HEK293 (cell line): ENCODE results near the gene NCBP1.

Experiments used
- ATF2 ChIP-seq: fragments of 450-650 bp; formaldehyde crosslinking; IDR thresholded peaks from 2 replicates; pipeline ENCODE4 v1.5.1; 2016; ENCODE audit warnings: missing biosample characterization, missing genetic modification characterization, low read depth
- EGR2 ChIP-seq: fragments of 450-650 bp; formaldehyde crosslinking; IDR thresholded peaks from 2 replicates; pipeline ENCODE4 v1.5.1; 2016; ENCODE audit warnings: low read depth, missing biosample characterization, missing genetic modification characterization
- KLF7 ChIP-seq: fragments of 450-650 bp; formaldehyde crosslinking; IDR thresholded peaks from 2 replicates; pipeline ENCODE4 v1.5.1; 2016; ENCODE audit warnings: missing biosample characterization, missing genetic modification characterization, borderline replicate concordance
- MYNN ChIP-seq: fragments of 450-650 bp; formaldehyde crosslinking; IDR thresholded peaks from 2 replicates; pipeline ENCODE4 v1.5.1; 2016; ENCODE audit warnings: missing biosample characterization, missing genetic modification characterization, borderline replicate concordance
- REPIN1 ChIP-seq: fragments of 450-650 bp; formaldehyde crosslinking; IDR thresholded peaks from 2 replicates; pipeline ENCODE4 v1.5.1; 2017; ENCODE audit warnings: missing biosample characterization, missing genetic modification characterization, low read depth
- WT1 ChIP-seq: fragments of 450-650 bp; formaldehyde crosslinking; IDR thresholded peaks from 2 replicates; pipeline ENCODE4 v1.5.1; 2016; ENCODE audit warnings: missing biosample characterization, missing genetic modification characterization
- YY2 ChIP-seq: fragments of 450-650 bp; formaldehyde crosslinking; IDR thresholded peaks from 2 replicates; pipeline ENCODE4 v1.5.1; 2016; ENCODE audit warnings: missing biosample characterization, missing genetic modification characterization
- ZFHX2 ChIP-seq: fragments of 450-650 bp; formaldehyde crosslinking; conservative IDR thresholded peaks from 2 replicates; pipeline ENCODE4 v1.5.1; 2016; ENCODE audit warnings: missing biosample characterization, missing genetic modification characterization
- ZFP37 ChIP-seq: fragments of 450-650 bp; formaldehyde crosslinking; IDR thresholded peaks from 2 replicates; pipeline ENCODE4 v1.5.1; 2016; ENCODE audit warnings: missing biosample characterization, missing genetic modification characterization
- ZNF140 ChIP-seq: fragments of 450-650 bp; formaldehyde crosslinking; IDR thresholded peaks from 2 replicates; pipeline ENCODE4 v1.5.1; 2016; ENCODE audit warnings: missing biosample characterization, missing genetic modification characterization
- ZNF146 ChIP-seq: fragments of 450-650 bp; formaldehyde crosslinking; IDR thresholded peaks from 2 replicates; pipeline ENCODE4 v1.5.1; 2016; ENCODE audit warnings: missing biosample characterization, missing genetic modification characterization
- ZNF239 ChIP-seq: fragments of 450-650 bp; formaldehyde crosslinking; IDR thresholded peaks from 2 replicates; pipeline ENCODE4 v1.5.1; 2016; ENCODE audit warnings: missing biosample characterization, missing genetic modification characterization
- ZNF302 ChIP-seq: fragments of 450-650 bp; formaldehyde crosslinking; IDR thresholded peaks from 2 replicates; pipeline ENCODE4 v1.5.1; 2016; ENCODE audit warnings: missing biosample characterization, missing genetic modification characterization, low read depth
- ZNF518A ChIP-seq: fragments of 450-650 bp; formaldehyde crosslinking; conservative IDR thresholded peaks from 2 replicates; pipeline ENCODE4 v1.5.1; 2016; ENCODE audit warnings: low read depth, missing biosample characterization, missing genetic modification characterization
- ZNF555 ChIP-seq: fragments of 450-650 bp; formaldehyde crosslinking; conservative IDR thresholded peaks from 2 replicates; pipeline ENCODE4 v1.5.1; 2017; ENCODE audit warnings: missing biosample characterization, mild to moderate bottlenecking, missing genetic modification characterization, inconsistent platforms
- ZNF558 ChIP-seq: fragments of 450-650 bp; formaldehyde crosslinking; IDR thresholded peaks from 2 replicates; pipeline ENCODE4 v1.5.1; 2016; ENCODE audit warnings: missing biosample characterization, missing genetic modification characterization
- ZNF580 ChIP-seq: fragments of 450-650 bp; formaldehyde crosslinking; IDR thresholded peaks from 2 replicates; pipeline ENCODE4 v1.5.1; 2016; ENCODE audit warnings: missing biosample characterization, missing genetic modification characterization
- ZNF585B ChIP-seq: fragments of 450-650 bp; formaldehyde crosslinking; IDR thresholded peaks from 2 replicates; pipeline ENCODE4 v1.5.1; 2016; ENCODE audit warnings: missing biosample characterization, missing genetic modification characterization
- ZNF629 ChIP-seq: fragments of 450-650 bp; formaldehyde crosslinking; IDR thresholded peaks from 2 replicates; pipeline ENCODE4 v1.5.1; 2017; ENCODE audit warnings: missing biosample characterization, missing genetic modification characterization
- ZNF654 ChIP-seq: fragments of 450-650 bp; formaldehyde crosslinking; IDR thresholded peaks from 2 replicates; pipeline ENCODE4 v1.5.1; 2016; ENCODE audit warnings: low read depth, missing biosample characterization, missing genetic modification characterization
- ZNF677 ChIP-seq: fragments of 450-650 bp; IDR thresholded peaks from 2 replicates; pipeline ENCODE4 v1.5.0; 2018; ENCODE audit warnings: missing biosample characterization, mild to moderate bottlenecking, missing genetic modification characterization, moderate library complexity
- ZNF707 ChIP-seq: fragments of 450-650 bp; formaldehyde crosslinking; IDR thresholded peaks from 2 replicates; pipeline ENCODE4 v1.5.1; 2016; ENCODE audit warnings: missing biosample characterization, missing genetic modification characterization
- ZNF768 ChIP-seq: fragments of 450-650 bp; formaldehyde crosslinking; IDR thresholded peaks from 2 replicates; pipeline ENCODE4 v1.5.1; 2018; ENCODE audit warnings: missing biosample characterization, mild to moderate bottlenecking, missing genetic modification characterization
- ZNF776 ChIP-seq: fragments of 450-650 bp; formaldehyde crosslinking; IDR thresholded peaks from 2 replicates; pipeline ENCODE4 v1.5.0; 2017; ENCODE audit warnings: missing biosample characterization, missing genetic modification characterization, borderline replicate concordance
- ZSCAN16 ChIP-seq: fragments of 450-650 bp; formaldehyde crosslinking; IDR thresholded peaks from 2 replicates; pipeline ENCODE4 v1.5.1; 2016; ENCODE audit warnings: missing biosample characterization, missing genetic modification characterization
- TF ChIP-seq, protein P1 (sequence below): fragments of 450-650 bp; formaldehyde crosslinking; IDR thresholded peaks from 2 replicates; pipeline ENCODE4 v1.5.1; 2016; ENCODE audit warnings: missing biosample characterization, missing genetic modification characterization
- TF ChIP-seq, protein P2 (sequence below): fragments of 450-650 bp; formaldehyde crosslinking; IDR thresholded peaks from 2 replicates; pipeline ENCODE4 v1.5.1; 2016; ENCODE audit warnings: missing biosample characterization, missing genetic modification characterization

NCBP1 gene

DNA sequence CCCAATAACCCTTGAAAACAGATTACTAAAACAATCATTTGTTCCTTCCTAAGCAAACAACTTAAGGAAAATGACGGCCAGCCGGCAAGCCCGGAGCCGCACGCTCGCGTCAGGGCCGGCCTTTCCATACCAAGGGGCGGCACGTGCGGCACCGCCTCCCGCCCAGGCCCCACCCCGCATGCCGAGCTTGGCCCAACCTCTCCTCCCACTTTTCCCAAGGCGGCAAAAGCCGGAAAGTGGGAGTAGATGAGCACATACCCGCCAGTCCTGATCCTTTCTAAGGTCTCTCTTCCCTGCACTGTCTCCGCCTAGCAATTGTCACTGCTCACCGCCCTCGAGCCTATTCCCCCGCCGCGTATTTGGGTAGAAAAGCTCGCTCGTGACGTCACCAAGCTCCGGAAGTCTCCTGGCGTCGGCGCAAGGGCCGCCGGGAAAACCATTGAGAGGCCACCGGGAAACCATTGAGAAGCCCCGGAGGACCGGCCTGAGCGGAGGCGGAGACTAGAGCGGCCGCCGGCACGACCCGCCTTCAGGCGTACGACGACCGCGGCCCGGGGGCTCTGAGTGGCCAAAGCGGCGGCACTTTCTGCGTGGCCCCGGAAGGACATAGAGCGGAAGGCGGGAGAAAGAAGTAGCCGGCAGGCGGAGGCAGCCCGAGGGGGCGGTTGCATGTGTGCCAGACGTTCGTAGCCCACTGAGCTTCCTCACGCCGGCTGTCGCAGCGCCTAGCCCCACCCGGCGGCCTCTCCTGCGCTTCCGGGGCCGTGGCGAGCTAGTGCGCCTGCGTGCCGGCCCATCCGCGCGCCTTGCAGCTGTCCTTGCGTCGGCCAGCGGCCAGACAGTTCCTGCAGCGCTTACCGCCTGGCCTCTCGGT, at the start of gene NCBP1, which contains the start of gene TSTD2 (continued):
- TF ChIP-seq ZNF518A (tag by site-specific recombination) (peak; percentile 92), KLF7 (tag by site-specific recombination) (peak; percentile 73; the same call in 1 of the 2 replicates), MYNN (tag by site-specific recombination) (no peak), ZNF768 (tag by site-specific recombination) (no peak), ZNF707 (tag by site-specific recombination) (no peak), ZNF555 (tag by site-specific recombination) (no peak), ZNF776 (no peak), ATF2 (peak; percentile 96), ZFHX2 (peak; percentile 73), ZNF677 (tag by site-specific recombination) (no peak), ZNF629 (tag by site-specific recombination) (peak; percentile 99), ZNF580 (tag by site-specific recombination) (no peak), ZNF302 (tag by site-specific recombination) (no peak), ZNF585B (tag by site-specific recombination) (no peak), ZSCAN16 (tag by site-specific recombination) (no peak), ZNF558 (no peak), EGR2 (0 out of 2 replicates have a peak, but pooled peaks have one; percentile 67), ZNF654 (tag by site-specific recombination) (no peak), WT1 (tag by site-specific recombination) (no peak; the same call in 1 of the 2 replicates), ZNF146 (no peak), REPIN1 (tag by site-specific recombination) (no peak), ZNF239 (tag by site-specific recombination) (no peak), ZFP37 (tag by site-specific recombination) (no peak; the same call in 1 of the 2 replicates), YY2 (tag by site-specific recombination) (no peak; the same call in 1 of the 2 replicates), ZNF140 (tag by site-specific recombination) (no peak)
- TF ChIP-seq, protein P1, sequence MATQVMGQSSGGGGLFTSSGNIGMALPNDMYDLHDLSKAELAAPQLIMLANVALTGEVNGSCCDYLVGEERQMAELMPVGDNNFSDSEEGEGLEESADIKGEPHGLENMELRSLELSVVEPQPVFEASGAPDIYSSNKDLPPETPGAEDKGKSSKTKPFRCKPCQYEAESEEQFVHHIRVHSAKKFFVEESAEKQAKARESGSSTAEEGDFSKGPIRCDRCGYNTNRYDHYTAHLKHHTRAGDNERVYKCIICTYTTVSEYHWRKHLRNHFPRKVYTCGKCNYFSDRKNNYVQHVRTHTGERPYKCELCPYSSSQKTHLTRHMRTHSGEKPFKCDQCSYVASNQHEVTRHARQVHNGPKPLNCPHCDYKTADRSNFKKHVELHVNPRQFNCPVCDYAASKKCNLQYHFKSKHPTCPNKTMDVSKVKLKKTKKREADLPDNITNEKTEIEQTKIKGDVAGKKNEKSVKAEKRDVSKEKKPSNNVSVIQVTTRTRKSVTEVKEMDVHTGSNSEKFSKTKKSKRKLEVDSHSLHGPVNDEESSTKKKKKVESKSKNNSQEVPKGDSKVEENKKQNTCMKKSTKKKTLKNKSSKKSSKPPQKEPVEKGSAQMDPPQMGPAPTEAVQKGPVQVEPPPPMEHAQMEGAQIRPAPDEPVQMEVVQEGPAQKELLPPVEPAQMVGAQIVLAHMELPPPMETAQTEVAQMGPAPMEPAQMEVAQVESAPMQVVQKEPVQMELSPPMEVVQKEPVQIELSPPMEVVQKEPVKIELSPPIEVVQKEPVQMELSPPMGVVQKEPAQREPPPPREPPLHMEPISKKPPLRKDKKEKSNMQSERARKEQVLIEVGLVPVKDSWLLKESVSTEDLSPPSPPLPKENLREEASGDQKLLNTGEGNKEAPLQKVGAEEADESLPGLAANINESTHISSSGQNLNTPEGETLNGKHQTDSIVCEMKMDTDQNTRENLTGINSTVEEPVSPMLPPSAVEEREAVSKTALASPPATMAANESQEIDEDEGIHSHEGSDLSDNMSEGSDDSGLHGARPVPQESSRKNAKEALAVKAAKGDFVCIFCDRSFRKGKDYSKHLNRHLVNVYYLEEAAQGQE (tag by site-specific recombination): no peak
- TF ChIP-seq, protein P2, sequence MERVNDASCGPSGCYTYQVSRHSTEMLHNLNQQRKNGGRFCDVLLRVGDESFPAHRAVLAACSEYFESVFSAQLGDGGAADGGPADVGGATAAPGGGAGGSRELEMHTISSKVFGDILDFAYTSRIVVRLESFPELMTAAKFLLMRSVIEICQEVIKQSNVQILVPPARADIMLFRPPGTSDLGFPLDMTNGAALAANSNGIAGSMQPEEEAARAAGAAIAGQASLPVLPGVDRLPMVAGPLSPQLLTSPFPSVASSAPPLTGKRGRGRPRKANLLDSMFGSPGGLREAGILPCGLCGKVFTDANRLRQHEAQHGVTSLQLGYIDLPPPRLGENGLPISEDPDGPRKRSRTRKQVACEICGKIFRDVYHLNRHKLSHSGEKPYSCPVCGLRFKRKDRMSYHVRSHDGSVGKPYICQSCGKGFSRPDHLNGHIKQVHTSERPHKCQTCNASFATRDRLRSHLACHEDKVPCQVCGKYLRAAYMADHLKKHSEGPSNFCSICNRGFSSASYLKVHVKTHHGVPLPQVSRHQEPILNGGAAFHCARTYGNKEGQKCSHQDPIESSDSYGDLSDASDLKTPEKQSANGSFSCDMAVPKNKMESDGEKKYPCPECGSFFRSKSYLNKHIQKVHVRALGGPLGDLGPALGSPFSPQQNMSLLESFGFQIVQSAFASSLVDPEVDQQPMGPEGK: peak; percentile 75
